Naive thymus-derived CD8-positive, alpha-beta T cell (primary cell): ENCODE data around the gene IARS1. TPM values are rescaled to one million over a fixed set of nuclear protein-coding genes. Genes with fewer than 3 reads are reported as not detected.

Experiments
- ATAC-seq, 2 donors: fragments of 150-1000 bp; cut with Tn5 transposase in 1 of 2; sonication (Bioruptor Pico), chemical (Tn5 transposase) in 1 of 2; 1 replicate in 1 of 2; 2 replicates in 1 of 2; pipeline ENCODE4 v1.10.0; 2021; ENCODE audit warnings: mild to moderate bottlenecking in 2 of 2, moderate library complexity in 2 of 2
- POLR2A ChIA-PET: fragments of 350-600 bp; sonication (Branson Sonifier 250); formaldehyde crosslinking; loops from one replicate; lab custom pipeline; 2021; ENCODE audit warnings: antibody characterized with exemption; lab: Charles Lee
- DNase-seq, 10 donors: peaks; one replicate each; pipeline versions ENCODE4 v3.0.0 to v3.0.0-alpha.2; 2020 to 2022
- H3K27ac Mint-ChIP-seq, 10 donors: one replicate each; pipeline ENCODE4 v1.8.0; 2020 to 2022; ENCODE audit warnings: mild to moderate bottlenecking in 10 of 10, mixed read lengths in 10 of 10, moderate library complexity in 4 of 10, inconsistent platforms in 1 of 10
- H3K27me3 Mint-ChIP-seq, 5 donors: one replicate each; pipeline ENCODE4 v1.8.0; 2021 to 2022; ENCODE audit warnings: mixed read lengths in 5 of 5
- H3K36me3 Mint-ChIP-seq, 3 donors: one replicate each; pipeline ENCODE4 v1.8.0; 2020 to 2022; ENCODE audit warnings: mixed read lengths in 3 of 3, mild to moderate bottlenecking in 2 of 3, inconsistent platforms in 1 of 3
- H3K4me1 Mint-ChIP-seq, 4 donors: one replicate each; pipeline ENCODE4 v1.8.0; 2021 to 2022; ENCODE audit warnings: mixed read lengths in 4 of 4
- H3K4me3 Mint-ChIP-seq, 10 donors: one replicate each; pipeline ENCODE4 v1.8.0; 2020 to 2022; ENCODE audit warnings: mild to moderate bottlenecking in 10 of 10, mixed read lengths in 10 of 10, moderate library complexity in 6 of 10, inconsistent platforms in 1 of 10
- H3K9me3 Mint-ChIP-seq, 9 donors: one replicate each; pipeline ENCODE4 v1.8.0; 2020 to 2022; ENCODE audit warnings: mixed read lengths in 9 of 9, mild to moderate bottlenecking in 3 of 9, inconsistent platforms in 1 of 9, moderate library complexity in 1 of 9
- microRNA-seq: library from miRNA; unstranded; fragments of <30 nt; microRNA quantifications from one replicate; pipeline ENCODE4 v1.2.0, GENCODE V29; 2022; ENCODE audit warnings: borderline microRNAs expressed
- polyA plus RNA-seq, 3 donors: library from polyadenylated mRNA; unstranded; fragments of 300-500 nt; fragmentation: Illumina TruSeq; gene quantifications; one replicate each; pipeline ENCODE4 v1.2.3, GENCODE V29; 2021
- total RNA-seq, 8 experiments: library from RNA in 2 of 8; stranded (reverse) in 2 of 8; gene quantifications; one replicate each; pipeline ENCODE4 v1.2.3 and lab custom pipeline; 2021 to 2026

The IARS1 gene
- total and polyA plus RNA-seq, 5 experiments from 2014 or later: 62.2 to 151 (median 75.2) TPM

- H3K4me3 Mint-ChIP-seq: no peak overlapping the region
Measured at GRCh38 chr9:92266486-92266885, 27.0 kb downstream of the IARS1 start.

GRCh38 chr9:92265154-92265553 is 28.3 kb downstream of the IARS1 start:
- no peak for ATAC-seq
- Mint-ChIP-seq H3K27ac (no peak overlapping the region), H3K27me3 (no peaks in the 10 kb centered on the region), H3K9me3 (no peaks in the 10 kb centered on the region), H3K4me1 (peaks cover 0 to 5% (median 0%) of the 10 kb centered on the region in 4 donors), H3K36me3 (peaks cover 5 to 97% (median 39%) of the 10 kb centered on the region in 3 donors), H3K4me3 (no peak overlapping the region)
- POLR2A ChIA-PET: interaction anchor here (0.7 kb wide), 1 partner anchor 27 kb away, joined by 3 read pairs; no protein-coding TSS in a partner anchor
- no peak for DNase-seq

More at GRCh38 chr9:92266486-92266885, 27.0 kb downstream of the IARS1 start:
- POLR2A ChIA-PET: interaction anchor here (0.6 kb wide), 1 partner anchor 35 kb away, joined by 3 read pairs; no protein-coding TSS in a partner anchor
- peaks cover 9 to 94% (median 42%) of the 10 kb centered on the region in 3 donors for H3K36me3 Mint-ChIP-seq
- no peak for ATAC-seq
- no peak for DNase-seq
- peaks cover 0 to 5% (median 0%) of the 10 kb centered on the region in 4 donors for H3K4me1 Mint-ChIP-seq
- H3K27ac Mint-ChIP-seq: peak overlapping the region in 1 of 10 donors; percentile 9
- H3K9me3 Mint-ChIP-seq: no peaks in the 10 kb centered on the region
- no peaks in the 10 kb centered on the region for H3K27me3 Mint-ChIP-seq

GRCh38 chr9:92263131-92263530 is 30.4 kb downstream of the IARS1 start:
- POLR2A ChIA-PET: no interaction called here
- H3K9me3 Mint-ChIP-seq: no peaks in the 10 kb centered on the region
- no peaks in the 10 kb centered on the region for H3K4me1 Mint-ChIP-seq
- H3K4me3 Mint-ChIP-seq: no peak overlapping the region
- H3K27me3 Mint-ChIP-seq: no peaks in the 10 kb centered on the region
- H3K27ac Mint-ChIP-seq: peak overlapping the region in 2 of 10 donors; percentile 5 to 15
- DNase-seq: no peak
- ATAC-seq: no peak
- H3K36me3 Mint-ChIP-seq: peaks cover 5 to 97% (median 43%) of the 10 kb centered on the region in 3 donors

- Mint-ChIP-seq H3K36me3 (peaks cover 0 to 95% (median 41%) of the 10 kb centered on the region in 3 donors), H3K4me3 (no peak overlapping the region), H3K9me3 (no peaks in the 10 kb centered on the region), H3K27ac (peak overlapping the region in 1 of 10 donors; percentile 53), H3K4me1 (no peaks in the 10 kb centered on the region), H3K27me3 (no peaks in the 10 kb centered on the region)
- DNase-seq: no peak
- POLR2A ChIA-PET: no interaction called here
- ATAC-seq: no peak
Measured at GRCh38 chr9:92257327-92257726, 36.2 kb downstream of the IARS1 start.

GRCh38 chr9:92254381-92255337 is 38.8 kb downstream of the IARS1 start:
- H3K4me1 Mint-ChIP-seq: no peaks in the 10 kb centered on the region
- DNase-seq (no peak), ATAC-seq (no peak)
- POLR2A ChIA-PET: no interaction called here
- H3K36me3 Mint-ChIP-seq: peaks cover 0 to 95% (median 36%) of the 10 kb centered on the region in 3 donors
- H3K27me3 Mint-ChIP-seq: no peaks in the 10 kb centered on the region
- H3K27ac Mint-ChIP-seq: no peak overlapping the region
- H3K9me3 Mint-ChIP-seq: no peaks in the 10 kb centered on the region
- H3K4me3 Mint-ChIP-seq: no peak overlapping the region

- Mint-ChIP-seq H3K9me3 (no peaks in the 10 kb centered on the region), H3K36me3 (peaks cover 0 to 95% (median 33%) of the 10 kb centered on the region in 3 donors), H3K27me3 (no peaks in the 10 kb centered on the region), H3K27ac (peak overlapping the region in 1 of 10 donors; percentile 67), H3K4me3 (no peak overlapping the region), H3K4me1 (no peaks in the 10 kb centered on the region)
- DNase-seq (no peak), ATAC-seq (no peak)
- POLR2A ChIA-PET: no interaction called here
Measured at GRCh38 chr9:92253656-92254055, 39.8 kb downstream of the IARS1 start.

GRCh38 chr9:92247981-92248380 is 45.5 kb downstream of the IARS1 start:
- H3K27me3 Mint-ChIP-seq: no peaks in the 10 kb centered on the region
- ATAC-seq (no peak), DNase-seq (no peak)
- H3K4me3 Mint-ChIP-seq: no peak overlapping the region
- peaks cover 0 to 4% (median 0%) of the 10 kb centered on the region in 4 donors for H3K4me1 Mint-ChIP-seq
- H3K9me3 Mint-ChIP-seq: no peaks in the 10 kb centered on the region
- H3K27ac Mint-ChIP-seq: peak overlapping the region in 3 of 10 donors; percentile 16 to 57 (median 28)
- POLR2A ChIA-PET: no interaction called here
- H3K36me3 Mint-ChIP-seq: peaks cover 10 to 94% (median 44%) of the 10 kb centered on the region in 3 donors

- Mint-ChIP-seq H3K4me1 (peaks cover 0 to 4% (median 0%) of the 10 kb centered on the region in 4 donors), H3K27me3 (no peaks in the 10 kb centered on the region), H3K27ac (peak overlapping the region in 1 of 10 donors; percentile 74), H3K4me3 (no peak overlapping the region), H3K9me3 (no peaks in the 10 kb centered on the region), H3K36me3 (peaks cover 10 to 95% (median 46%) of the 10 kb centered on the region in 3 donors)
- no peak for DNase-seq
- POLR2A ChIA-PET: no interaction called here
- no peak for ATAC-seq
Measured at GRCh38 chr9:92247296-92247695, 46.2 kb downstream of the IARS1 start.

GRCh38 chr9:92245005-92245797 is 48.3 kb downstream of the IARS1 start:
- DNase-seq (no peak), ATAC-seq (no peak)
- Mint-ChIP-seq H3K4me1 (peaks cover 0 to 4% (median 0%) of the 10 kb centered on the region in 4 donors), H3K27ac (peak overlapping the region in 1 of 10 donors; percentile 39), H3K27me3 (no peaks in the 10 kb centered on the region), H3K9me3 (no peaks in the 10 kb centered on the region), H3K36me3 (peaks cover 15 to 97% (median 57%) of the 10 kb centered on the region in 3 donors), H3K4me3 (no peak overlapping the region)
- POLR2A ChIA-PET: no interaction called here

Small RNAs within 50 kb of the gene (microRNA-seq; reads per million reads assigned to microRNA genes)
- 4.1 reads per million, percentile 9 among the genes with 10 or more reads in this experiment for gene MIR3651

Other genes with a start within 250 kb of the IARS1 start
- gene SPTLC1, start 178.3 kb downstream of the IARS1 start, total RNA-seq: 10 to 100 TPM; 57.0 to 58.2 TPM
- gene SPTLC1, start 178.3 kb downstream of the IARS1 start, polyA plus RNA-seq: 10 to 100 TPM; 36.0 to 41.4 (median 40.5) TPM
- 100 to 1,000 TPM; 102 to 105 TPM for gene NOL8, start 31.7 kb upstream of the IARS1 start, total RNA-seq
- gene NOL8, start 31.7 kb upstream of the IARS1 start, polyA plus RNA-seq: 10 to 100 TPM; 15.0 to 29.1 (median 26.7) TPM
- gene CENPP, start 32.3 kb upstream of the IARS1 start, total RNA-seq: 1 to 10 TPM; 4.4 TPM
- gene CENPP, start 32.3 kb upstream of the IARS1 start, polyA plus RNA-seq: 1 to 10 TPM; 2.4 to 5.2 (median 3.0) TPM
- gene OGN, start 110.9 kb upstream of the IARS1 start, total RNA-seq: not detected
- under 1 TPM in 2 of 3 donors, not detected in 1; 0.08 to 0.11 TPM for gene OGN, start 110.9 kb upstream of the IARS1 start, polyA plus RNA-seq
- gene OMD, start 130.8 kb upstream of the IARS1 start, total RNA-seq: not detected
- gene OMD, start 130.8 kb upstream of the IARS1 start, polyA plus RNA-seq: not detected
- gene ASPN, start 188.8 kb upstream of the IARS1 start, total RNA-seq: not detected
- gene ASPN, start 188.8 kb upstream of the IARS1 start, polyA plus RNA-seq: not detected
- not detected for gene ECM2, start 242.3 kb upstream of the IARS1 start, total RNA-seq
- not detected for gene ECM2, start 242.3 kb upstream of the IARS1 start, polyA plus RNA-seq